GM12865 (cell line): ENCODE measurements around the gene MAPK9.

ENCODE experiments used
- DNase-seq: peaks from one replicate; pipeline ENCODE4 v3.0.0; 2010; ENCODE audit warnings: low read depth
- H3K4me3 ChIP-seq: 2 replicates; pipeline ENCODE4 v1.5.1; 2011; ENCODE audit warnings: mild to moderate bottlenecking, low read depth, low read length, control low read depth
- TF ChIP-seq, protein P1 (sequence below): IDR thresholded peaks from 2 replicates; pipeline ENCODE4 v1.5.1; 2011; ENCODE audit warnings: low read length, control low read depth, low read depth, inconsistent platforms; ENCODE audit not compliant: insufficient read depth; ENCODE audit errors: missing control alignments

Gene MAPK9

GRCh38 chr5:180315762-180316212 lies 23.9 kb upstream of the MAPK9 start:
- DNase-seq, result peak; percentile 55
- TF ChIP-seq, protein P1, sequence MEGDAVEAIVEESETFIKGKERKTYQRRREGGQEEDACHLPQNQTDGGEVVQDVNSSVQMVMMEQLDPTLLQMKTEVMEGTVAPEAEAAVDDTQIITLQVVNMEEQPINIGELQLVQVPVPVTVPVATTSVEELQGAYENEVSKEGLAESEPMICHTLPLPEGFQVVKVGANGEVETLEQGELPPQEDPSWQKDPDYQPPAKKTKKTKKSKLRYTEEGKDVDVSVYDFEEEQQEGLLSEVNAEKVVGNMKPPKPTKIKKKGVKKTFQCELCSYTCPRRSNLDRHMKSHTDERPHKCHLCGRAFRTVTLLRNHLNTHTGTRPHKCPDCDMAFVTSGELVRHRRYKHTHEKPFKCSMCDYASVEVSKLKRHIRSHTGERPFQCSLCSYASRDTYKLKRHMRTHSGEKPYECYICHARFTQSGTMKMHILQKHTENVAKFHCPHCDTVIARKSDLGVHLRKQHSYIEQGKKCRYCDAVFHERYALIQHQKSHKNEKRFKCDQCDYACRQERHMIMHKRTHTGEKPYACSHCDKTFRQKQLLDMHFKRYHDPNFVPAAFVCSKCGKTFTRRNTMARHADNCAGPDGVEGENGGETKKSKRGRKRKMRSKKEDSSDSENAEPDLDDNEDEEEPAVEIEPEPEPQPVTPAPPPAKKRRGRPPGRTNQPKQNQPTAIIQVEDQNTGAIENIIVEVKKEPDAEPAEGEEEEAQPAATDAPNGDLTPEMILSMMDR, result peak; percentile 94
- H3K4me3 ChIP-seq, result no peak overlapping the region

DNA sequence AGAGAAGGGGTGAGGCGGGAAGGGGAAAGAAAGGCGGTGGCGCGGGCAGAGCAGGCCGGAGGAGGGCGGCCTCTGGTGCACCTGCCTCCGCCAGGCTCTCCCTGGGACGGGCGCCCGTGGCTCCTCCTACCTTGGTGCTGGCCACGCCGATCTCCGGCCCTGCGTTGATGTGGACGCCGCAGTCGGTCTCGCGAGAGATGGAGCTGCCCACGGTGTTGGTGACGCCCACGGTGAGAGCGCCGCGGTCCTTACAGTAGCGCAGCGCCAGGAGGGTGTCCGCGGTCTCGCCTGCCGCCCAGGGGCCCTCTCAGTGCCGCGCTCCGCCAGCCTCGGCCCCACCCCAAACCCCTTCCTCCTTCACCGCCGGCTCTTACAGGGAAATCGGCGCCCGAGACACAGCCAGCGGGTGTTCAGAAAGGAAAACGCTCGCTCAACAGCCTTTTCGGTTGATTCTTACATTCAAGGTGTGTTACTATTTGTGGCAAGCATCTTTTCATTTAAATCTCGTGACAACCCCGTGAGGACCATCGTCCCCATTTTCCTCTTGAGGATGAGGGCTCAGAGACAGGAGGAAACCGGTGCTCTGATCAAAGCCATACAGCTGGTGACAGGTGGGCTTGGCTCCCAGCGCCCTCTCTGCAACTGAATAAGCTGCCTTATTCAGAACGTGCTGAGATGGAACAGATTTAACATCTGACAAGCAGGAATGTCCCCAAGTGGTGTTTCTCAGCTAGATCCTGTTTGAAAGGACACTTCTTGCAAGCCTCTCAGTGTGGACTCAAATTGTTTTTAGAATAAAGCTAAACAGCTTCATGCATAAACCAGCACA lies 22.0 kb upstream of the MAPK9 start:
- no peak for DNase-seq
- no peak overlapping the region for H3K4me3 ChIP-seq
- TF ChIP-seq, protein P1, result no peak

GRCh38 chr5:180311216-180311615 lies 19.3 kb upstream of the MAPK9 start:
- TF ChIP-seq, protein P1, result no peak
- no peak for DNase-seq
- H3K4me3 ChIP-seq, result no peak overlapping the region

GRCh38 chr5:180306796-180307195 lies 14.9 kb upstream of the MAPK9 start:
- TF ChIP-seq, protein P1, result no peak
- DNase-seq, result no peak
- no peak overlapping the region for H3K4me3 ChIP-seq

DNA sequence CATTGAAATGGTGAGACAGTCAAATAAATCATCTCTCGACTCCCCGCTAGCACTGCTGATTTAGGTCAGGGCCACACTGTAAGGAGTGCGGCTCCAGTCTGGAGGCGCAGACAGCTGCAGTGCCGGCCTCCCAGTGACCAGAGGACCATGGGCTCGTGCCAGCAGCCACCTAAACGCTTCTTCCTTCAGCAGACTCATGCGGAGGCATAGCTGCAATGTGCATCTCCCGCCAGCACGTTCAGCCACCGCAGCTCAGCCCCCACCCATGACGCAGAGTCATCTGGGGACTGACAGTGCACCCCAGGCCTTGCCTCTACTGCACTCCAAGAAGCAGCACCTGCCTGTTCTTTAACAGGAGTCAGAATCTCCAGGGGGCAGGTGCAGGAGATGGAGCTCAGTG lies 13.6 kb upstream of the MAPK9 start:
- H3K4me3 ChIP-seq, result no peak overlapping the region
- TF ChIP-seq, protein P1, result no peak
- no peak for DNase-seq

DNA sequence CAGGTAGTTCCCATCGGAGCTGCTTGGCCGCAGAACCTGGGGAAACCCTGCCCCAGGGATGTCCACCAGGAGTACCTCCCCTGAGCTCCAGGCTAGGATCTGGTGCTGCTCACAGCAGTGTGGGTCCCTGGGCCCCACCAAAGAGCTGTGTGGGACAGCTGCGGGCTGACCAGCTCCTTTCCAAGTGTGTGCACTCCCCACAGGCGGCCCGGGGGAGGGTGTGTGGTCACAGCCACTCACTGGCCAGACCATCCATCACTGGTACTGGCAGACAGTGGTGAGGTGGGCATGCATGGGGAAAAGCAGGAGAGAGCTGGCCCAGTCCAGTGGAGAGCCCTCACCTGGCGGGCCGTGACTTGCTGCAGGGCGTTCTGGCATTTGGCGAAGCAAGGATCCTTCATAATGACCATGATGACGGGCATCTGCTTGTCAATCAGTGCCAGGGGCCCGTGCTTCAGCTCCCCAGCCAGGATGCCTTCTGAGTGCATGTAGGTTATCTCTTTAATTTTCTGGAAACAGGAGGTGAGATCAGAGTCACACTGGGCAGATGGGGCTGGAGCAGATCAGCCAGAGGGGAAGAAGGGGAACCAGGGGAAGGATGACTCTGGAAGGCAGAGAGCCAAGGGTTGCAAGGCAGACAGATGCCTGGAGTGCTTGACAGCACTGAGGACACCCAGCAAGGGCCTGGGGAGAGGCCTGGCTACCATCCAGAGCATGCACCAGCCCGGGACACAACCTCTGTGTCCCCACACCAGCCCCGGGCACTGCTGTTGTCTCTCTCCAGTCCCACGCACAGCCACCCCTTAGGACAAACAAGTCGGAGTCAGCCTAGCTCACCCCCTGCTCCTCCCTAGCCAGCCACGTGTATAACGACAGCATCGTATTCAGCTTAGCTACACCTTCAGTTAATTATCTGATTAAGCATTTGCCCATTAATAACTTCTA lies 12.8 kb upstream of the MAPK9 start:
- no peak overlapping the region for H3K4me3 ChIP-seq
- DNase-seq, result no peak
- TF ChIP-seq, protein P1, result no peak

DNA sequence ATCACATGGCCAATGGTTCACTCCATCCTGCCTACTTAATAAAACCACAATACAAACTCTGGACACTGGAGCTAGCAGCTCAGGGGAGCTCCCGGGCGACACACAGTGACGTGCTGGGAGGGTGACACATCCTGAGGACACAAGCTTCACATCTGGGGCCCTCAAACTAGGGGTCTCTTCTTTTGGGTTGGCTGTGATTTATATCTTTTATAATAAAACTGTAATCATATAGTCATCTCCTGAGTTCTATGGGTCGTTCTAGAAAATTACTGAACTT lies 12.1 kb upstream of the MAPK9 start:
- TF ChIP-seq, protein P1, result no peak
- no peak for DNase-seq
- H3K4me3 ChIP-seq, result no peak overlapping the region
